Lung (tissue), 12 donors: Measurements from ENCODE around the gene XYLT1. TPM values are rescaled to one million over a fixed set of nuclear protein-coding genes. Genes with fewer than 3 reads are reported as not detected.

Experiments
- ATAC-seq: fragments of 200-7000 bp; cut with Tn5 transposase; one replicate; pipeline ENCODE4 v1.9.1; 2020; ENCODE audit warnings: moderate number of reproducible peaks; ENCODE audit not compliant: insufficient read depth, low FRiP score
- DNase-seq, 3 donors: peaks; one replicate each; pipeline ENCODE4 v3.0.0-alpha.2; 2013 to 2017
- H3K27ac ChIP-seq, 2 donors: one replicate each; pipeline ENCODE4 v1.5.1; 2013; ENCODE audit warnings: mild to moderate bottlenecking in 2 of 2, moderate library complexity in 2 of 2, control low read depth in 1 of 2, inconsistent platforms in 1 of 2, low read depth in 1 of 2, low read length in 1 of 2
- H3K27me3 ChIP-seq, 3 donors: one replicate each; pipeline ENCODE4 v1.5.1; 2013; ENCODE audit warnings: low read length in 2 of 3; ENCODE audit not compliant: control insufficient read depth in 3 of 3, insufficient read depth in 3 of 3
- H3K36me3 ChIP-seq, 4 donors: one replicate each; pipeline ENCODE4 v1.5.1; 2013; ENCODE audit warnings: low read length in 4 of 4, mild to moderate bottlenecking in 1 of 4, moderate library complexity in 1 of 4; ENCODE audit not compliant: control insufficient read depth in 4 of 4, insufficient read depth in 4 of 4
- H3K4me1 ChIP-seq, 5 donors: one replicate each; pipeline ENCODE4 v1.5.1; 2013; ENCODE audit warnings: low read length in 5 of 5, mild to moderate bottlenecking in 2 of 5, moderate library complexity in 1 of 5; ENCODE audit not compliant: control insufficient read depth in 5 of 5, insufficient read depth in 5 of 5
- H3K4me3 ChIP-seq: one replicate; pipeline ENCODE4 v1.5.1; 2013; ENCODE audit warnings: mild to moderate bottlenecking, control low read depth, moderate library complexity
- H3K9ac ChIP-seq, 2 donors: one replicate each; pipeline ENCODE4 v1.5.1; 2013; ENCODE audit warnings: low read length in 2 of 2, control low read depth in 1 of 2; ENCODE audit not compliant: insufficient read depth in 1 of 2
- H3K9me3 ChIP-seq, 4 donors: one replicate each; pipeline ENCODE4 v1.5.1; 2013; ENCODE audit warnings: low read length in 3 of 4, mild to moderate bottlenecking in 1 of 4, moderate library complexity in 1 of 4; ENCODE audit not compliant: control insufficient read depth in 4 of 4, insufficient read depth in 3 of 4
- WGBS, 2 donors: extraction: QIAGEN DNeasy Blood & Tissue Kit; methylation state at CpG; one replicate each; pipeline ENCODE4 v1.1.7; 2013; 5-methylcytosine and 5-hydroxymethylcytosine counted together
- polyA plus RNA-seq, 2 donors: library from polyadenylated mRNA; stranded (reverse); fragments of 200-250 nt; gene quantifications; one replicate each; pipeline ENCODE4 v1.2.1, GENCODE V29; 2013
- total RNA-seq, 2 donors: library from RNA; depleted of rRNA in 1 of 2; stranded (reverse); fragments of >200 nt in 1 of 2; gene quantifications; one replicate each; pipeline ENCODE4 v1.2.1, GENCODE V29; 2014 to 2021
- TF ChIP-seq, protein P1 (sequence below): IDR thresholded peaks from 2 replicates; pipeline ENCODE4 v1.5.1; 2012; ENCODE audit warnings: mild to moderate bottlenecking; ENCODE audit errors: control extremely low read depth, extremely low read depth
- donor health status: control.
- donor health status: control.
- donor health status: Bipolar disorder and iron deficiency.
- donor health status: healthy.
- donor health status: DM: yes; HTN: yes; CAD: no.

XYLT1 gene
- total and polyA plus RNA-seq, 4 donors: 1.4 to 11.5 (median 6.9) TPM

DNA sequence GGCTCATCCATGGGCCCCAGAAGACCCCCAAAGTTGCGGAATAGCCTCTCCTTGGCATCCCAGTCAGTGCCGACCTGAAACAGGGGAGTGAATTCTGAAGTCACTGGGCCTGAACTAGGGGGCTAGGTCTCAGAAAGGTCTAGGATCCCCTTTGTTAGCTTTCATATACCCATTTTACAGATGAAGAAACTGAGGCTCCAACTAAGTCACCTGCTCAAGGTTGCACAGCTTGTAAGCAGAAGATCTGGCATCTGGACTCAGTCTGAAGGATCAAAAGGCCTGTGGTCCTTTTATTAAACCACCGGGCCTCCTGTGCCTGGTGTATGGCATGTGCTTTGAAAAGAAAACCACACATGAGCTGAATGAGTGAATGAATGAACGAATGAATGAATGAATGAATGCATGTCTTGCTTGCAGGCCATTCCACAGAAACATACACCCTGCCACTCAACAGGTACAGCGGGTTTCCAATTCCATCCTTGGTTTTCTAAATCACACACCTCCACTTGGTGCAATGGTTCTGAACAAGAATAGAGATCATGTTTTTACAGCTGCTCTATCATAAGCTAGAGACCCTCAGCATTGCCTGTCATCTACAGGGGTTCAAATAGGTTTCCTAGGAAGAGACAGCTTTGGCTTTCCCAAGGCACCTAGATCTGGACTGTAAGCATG lies 352.7 kb downstream of the XYLT1 start:
- no peaks in the 10 kb centered on the region for H3K4me1 ChIP-seq
- H3K36me3 ChIP-seq: peaks cover 0 to 4% (median 0%) of the 10 kb centered on the region in 4 donors
- 87 to 90% methylated on average over 5 of the region's 5 CpGs for WGBS, 2 donors
- no peak for ATAC-seq
- TF ChIP-seq, protein P1, sequence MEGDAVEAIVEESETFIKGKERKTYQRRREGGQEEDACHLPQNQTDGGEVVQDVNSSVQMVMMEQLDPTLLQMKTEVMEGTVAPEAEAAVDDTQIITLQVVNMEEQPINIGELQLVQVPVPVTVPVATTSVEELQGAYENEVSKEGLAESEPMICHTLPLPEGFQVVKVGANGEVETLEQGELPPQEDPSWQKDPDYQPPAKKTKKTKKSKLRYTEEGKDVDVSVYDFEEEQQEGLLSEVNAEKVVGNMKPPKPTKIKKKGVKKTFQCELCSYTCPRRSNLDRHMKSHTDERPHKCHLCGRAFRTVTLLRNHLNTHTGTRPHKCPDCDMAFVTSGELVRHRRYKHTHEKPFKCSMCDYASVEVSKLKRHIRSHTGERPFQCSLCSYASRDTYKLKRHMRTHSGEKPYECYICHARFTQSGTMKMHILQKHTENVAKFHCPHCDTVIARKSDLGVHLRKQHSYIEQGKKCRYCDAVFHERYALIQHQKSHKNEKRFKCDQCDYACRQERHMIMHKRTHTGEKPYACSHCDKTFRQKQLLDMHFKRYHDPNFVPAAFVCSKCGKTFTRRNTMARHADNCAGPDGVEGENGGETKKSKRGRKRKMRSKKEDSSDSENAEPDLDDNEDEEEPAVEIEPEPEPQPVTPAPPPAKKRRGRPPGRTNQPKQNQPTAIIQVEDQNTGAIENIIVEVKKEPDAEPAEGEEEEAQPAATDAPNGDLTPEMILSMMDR: no peak
- peaks cover 0 to 3% (median 0%) of the 10 kb centered on the region in 4 donors for H3K9me3 ChIP-seq
- DNase-seq: no peak
- H3K27ac ChIP-seq: no peak overlapping the region
- no peaks in the 10 kb centered on the region for H3K27me3 ChIP-seq
- no peak overlapping the region for H3K4me3 ChIP-seq
- no peak overlapping the region for H3K9ac ChIP-seq

- no peak overlapping the region for H3K4me3 ChIP-seq
- peaks cover 0 to 4% (median 0%) of the 10 kb centered on the region in 4 donors for H3K36me3 ChIP-seq
- no peaks in the 10 kb centered on the region for H3K4me1 ChIP-seq
- ATAC-seq (no peak), DNase-seq (no peak)
- H3K9ac ChIP-seq: no peak overlapping the region
- no peak overlapping the region for H3K27ac ChIP-seq
- peaks cover 0 to 3% (median 0%) of the 10 kb centered on the region in 4 donors for H3K9me3 ChIP-seq
- 91 to 93% methylated on average over 4 of the region's 4 CpGs for WGBS, 2 donors
- H3K27me3 ChIP-seq: no peaks in the 10 kb centered on the region
- TF ChIP-seq, protein P1: no peak
Measured at GRCh38 chr16:17116595-17117322, 354.0 kb downstream of the XYLT1 start.

- Histone ChIP-seq H3K27me3 (no peaks in the 10 kb centered on the region), H3K9ac (no peak overlapping the region), H3K36me3 (peaks cover 0 to 2% (median 0%) of the 10 kb centered on the region in 4 donors), H3K4me1 (peaks cover 0 to 3% (median 0%) of the 10 kb centered on the region in 5 donors), H3K27ac (no peak overlapping the region), H3K9me3 (no peaks in the 10 kb centered on the region), H3K4me3 (no peak overlapping the region)
- TF ChIP-seq, protein P1: no peak
- DNase-seq (no peak), ATAC-seq (no peak)
Measured at GRCh38 chr16:17109413-17109812, 361.3 kb downstream of the XYLT1 start.
